ENCODE measurements around the gene LAMB3. TPM values are rescaled to one million over a fixed set of nuclear protein-coding genes. Genes with fewer than 3 reads are reported as not detected.

Gene LAMB3
- polyA plus RNA-seq, 1 experiment: 4.4 TPM

- CTCF ChIA-PET: interaction anchor here (0.8 to 10.5 kb wide), 18 partner anchors 8 to 161 kb away, joined by 3 to 154 read pairs (median 7); partner anchors contain the start of genes CAMK1G and LAMB3
- no peaks in the 10 kb centered on the region for H3K27me3 ChIP-seq (ENCODE audit: control insufficient read depth, insufficient read depth, low read length)
- no peak for TF ChIP-seq CTCF (IDR thresholded peaks at IDR 0.05; ENCODE audit: insufficient read depth, low read depth, low read length)
Observed at GRCh38 chr1:209626346-209627026, 25.7 kb downstream of the LAMB3 start.

GRCh38 chr1:209625791-209626285 lies 26.4 kb downstream of the LAMB3 start:
- ChIA-PET POLR2A (no interaction called here), CTCF (interaction anchor here (0.8 to 10.5 kb wide), 5 partner anchors 9 to 56 kb away, joined by 3 to 154 read pairs (median 15); no protein-coding TSS in a partner anchor)
- Histone ChIP-seq H3K36me3 (ENCODE audit: control insufficient read depth, insufficient read depth, low read length) (no peaks in the 10 kb centered on the region), H3K27me3 (ENCODE audit: control insufficient read depth, insufficient read depth, low read length) (no peaks in the 10 kb centered on the region), H3K4me3 (ENCODE audit: low read depth, low read length) (no peak overlapping the region)
- no peak for DNase-seq (ENCODE audit: low read depth)
- no peak for TF ChIP-seq CTCF (IDR thresholded peaks at IDR 0.05; ENCODE audit: insufficient read depth, low read depth, low read length)

More at GRCh38 chr1:209626346-209627026, 25.7 kb downstream of the LAMB3 start:
- no peak for DNase-seq (ENCODE audit: low read depth)
- Histone ChIP-seq H3K4me3 (ENCODE audit: low read depth, low read length) (no peak overlapping the region), H3K36me3 (ENCODE audit: control insufficient read depth, insufficient read depth, low read length) (no peaks in the 10 kb centered on the region)
- POLR2A ChIA-PET: no interaction called here

GRCh38 chr1:209624558-209625549 lies 27.4 kb downstream of the LAMB3 start:
- no peak for DNase-seq (ENCODE audit: low read depth)
- Histone ChIP-seq H3K36me3 (ENCODE audit: control insufficient read depth, insufficient read depth, low read length) (no peaks in the 10 kb centered on the region), H3K4me3 (ENCODE audit: low read depth, low read length) (no peak overlapping the region), H3K27me3 (ENCODE audit: control insufficient read depth, insufficient read depth, low read length) (no peaks in the 10 kb centered on the region)
- CTCF ChIA-PET: interaction anchor here (0.7 to 10.5 kb wide), 6 partner anchors 11 to 160 kb away, joined by 3 to 154 read pairs (median 10); no protein-coding TSS in a partner anchor
- TF ChIP-seq CTCF (IDR thresholded peaks at IDR 0.05; ENCODE audit: insufficient read depth, low read depth, low read length): no peak
- POLR2A ChIA-PET: no interaction called here

GRCh38 chr1:209622841-209623829 lies 29.1 kb downstream of the LAMB3 start:
- Histone ChIP-seq H3K27me3 (ENCODE audit: control insufficient read depth, insufficient read depth, low read length) (no peaks in the 10 kb centered on the region), H3K36me3 (ENCODE audit: control insufficient read depth, insufficient read depth, low read length) (no peaks in the 10 kb centered on the region), H3K4me3 (ENCODE audit: low read depth, low read length) (no peak overlapping the region)
- no peak for TF ChIP-seq CTCF (IDR thresholded peaks at IDR 0.05; ENCODE audit: insufficient read depth, low read depth, low read length)
- ChIA-PET CTCF (interaction anchor here (1.1 to 10.5 kb wide), 7 partner anchors 8 to 53 kb away, joined by 3 to 154 read pairs (median 5); no protein-coding TSS in a partner anchor), POLR2A (interaction anchor here (0.6 kb wide), 1 partner anchor 93 kb away, joined by 3 read pairs; no protein-coding TSS in a partner anchor)
- DNase-seq (ENCODE audit: low read depth): no peak

Data from BJ (cell line).